Ovary (tissue), 9 donors: ENCODE data around the gene STYK1. TPM values are rescaled to one million over a fixed set of nuclear protein-coding genes. Genes with fewer than 3 reads are reported as not detected.

Experiments used
- DNase-seq, 5 donors: peaks; one replicate each; pipeline ENCODE4 v3.0.0-alpha.2; 2019 to 2020
- H3K27ac ChIP-seq, 2 donors: fragments of 200-600 bp; one replicate each; pipeline versions ENCODE4 v1.5.1 to v1.8.0; 2019 to 2022
- H3K27me3 ChIP-seq: fragments of 200-600 bp; one replicate; pipeline ENCODE4 v1.8.0; 2022
- H3K36me3 ChIP-seq: fragments of 200-600 bp; sonication (generic); one replicate; pipeline ENCODE4 v1.5.1; 2019
- H3K4me1 ChIP-seq: one replicate; pipeline ENCODE4 v1.8.1; 2013; ENCODE audit warnings: mild to moderate bottlenecking, moderate library complexity; ENCODE audit not compliant: insufficient read depth
- H3K4me3 ChIP-seq: fragments of 200-600 bp; sonication (generic); one replicate; pipeline ENCODE4 v1.5.1; 2017
- H3K9me3 ChIP-seq, 2 donors: fragments of 200-600 bp in 1 of 2; sonication (generic) in 1 of 2; one replicate each; pipeline versions ENCODE4 v1.5.1 to v1.8.1; 2013 to 2019; ENCODE audit warnings: mild to moderate bottlenecking in 1 of 2, moderate library complexity in 1 of 2
- CTCF ChIP-seq, 3 donors: fragments of 450-650 bp in 2 of 3; fragments of 200-600 bp in 1 of 3; IDR thresholded peaks; one replicate each; pipeline versions ENCODE4 v1.5.1 to v1.8.0; 2016 to 2022; ENCODE audit warnings: antibody characterized with exemption in 3 of 3, mild to moderate bottlenecking in 1 of 3
- EP300 ChIP-seq: sonication (generic); formaldehyde crosslinking; IDR thresholded peaks from one replicate; pipeline ENCODE4 v1.6.1; 2017; ENCODE audit warnings: antibody characterized with exemption
- POLR2A ChIP-seq: fragments of 450-650 bp; IDR thresholded peaks from one replicate; pipeline ENCODE4 v1.6.1; 2017; ENCODE audit warnings: antibody characterized with exemption, mild to moderate bottlenecking, moderate library complexity
- WGBS, 3 donors: extraction: QIAGEN DNeasy Blood & Tissue Kit in 1 of 3; methylation state at CpG; one replicate each; pipeline versions ENCODE4 v1.1.5 to v1.1.7; 2013 to 2017; 5-methylcytosine and 5-hydroxymethylcytosine counted together
- intact Hi-C, 4 donors: fragments of 100-400 bp; cut with DNase I; formaldehyde crosslinking; loops; one replicate each; pipeline versions ENCODE4 v1.11.0 to v1.15.1; 2022 to 2023
- polyA plus RNA-seq, 2 donors: library from polyadenylated mRNA; stranded (reverse); fragments of 200-250 nt in 1 of 2; fragments of 350-450 nt in 1 of 2; fragmentation: Illumina TruSeq in 1 of 2; extraction: RNeasy Lipid Tissue Mini Kit (QIAGEN cat#74804) in 1 of 2; gene quantifications; one replicate each; pipeline ENCODE4 v1.2.3, GENCODE V29; 2013 to 2014
- total RNA-seq, 7 donors: library from RNA; depleted of rRNA in 2 of 7; stranded (reverse); fragments of >200 nt in 2 of 7; fragmentation: NEBNext Ultra II Directional in 3 of 7; extraction: Animal tissue kit (Norgen Biotek cat#: 25700) in 3 of 7; gene quantifications; one replicate each; pipeline versions ENCODE4 v1.1.0 to v1.2.4, GENCODE V29; 2016 to 2023
- donor health status: DM: no; HTN: no; CAD: no; lungs with moderate emphysema.
- donor health status: DM: no; HTN: no; CAD: no.
- donor health status: Bipolar disorder and iron deficiency.
- donor health status: DM: yes; HTN: yes; CAD: no.
- donor health status: DM: no; HTN: no; CAD: no.
- donor health status: DM: yes; HTN: yes; CAD: no.

STYK1 gene
- total and polyA plus RNA-seq, 9 donors: 0.07 to 1.3 (median 0.33) TPM; not detected in 2

GRCh38 chr12:10717410-10717809 lies 43.6 kb upstream of the STYK1 start:
- peaks cover 12% of the 10 kb centered on the region for H3K4me1 ChIP-seq

GRCh38 chr12:10716704-10717315 lies 43.0 kb upstream of the STYK1 start:
- Histone ChIP-seq H3K4me3 (no peak overlapping the region), H3K36me3 (no peaks in the 10 kb centered on the region), H3K27ac (peak overlapping the region in 1 of 2 donors; percentile 62), H3K27me3 (no peaks in the 10 kb centered on the region), H3K4me1 (peaks cover 12% of the 10 kb centered on the region), H3K9me3 (no peaks in the 10 kb centered on the region)
- peak; percentile 78 to 88 (median 79) for DNase-seq
- intact Hi-C loops: no loop called here
- WGBS, 3 donors: 1 to 3% (median 2%) methylated on average over 6 of the region's 6 CpGs
- no peak for TF ChIP-seq CTCF (IDR thresholded peaks at IDR 0.05)
- TF ChIP-seq EP300: no peak
- peak; percentile 18 for TF ChIP-seq POLR2A

More at GRCh38 chr12:10717410-10717809, 43.6 kb upstream of the STYK1 start:
- Histone ChIP-seq H3K27me3 (no peaks in the 10 kb centered on the region), H3K36me3 (no peaks in the 10 kb centered on the region), H3K27ac (peak overlapping the region in 1 of 2 donors; percentile 62), H3K9me3 (no peaks in the 10 kb centered on the region), H3K4me3 (no peak overlapping the region)
- 4 to 15% (median 5%) methylated on average over 2 of the region's 2 CpGs for WGBS, 3 donors
- no peak for DNase-seq
- intact Hi-C loops: no loop called here
- TF ChIP-seq EP300 (no peak), POLR2A (no peak), CTCF (IDR thresholded peaks at IDR 0.05) (no peak)

- no peak for DNase-seq
- no peaks in the 10 kb centered on the region for H3K9me3 ChIP-seq
- H3K27me3 ChIP-seq: no peaks in the 10 kb centered on the region
- WGBS, 3 donors: 16 to 24% (median 24%) methylated on average over 4 of the region's 4 CpGs
- no peak overlapping the region for H3K4me3 ChIP-seq
- TF ChIP-seq EP300: no peak
- TF ChIP-seq POLR2A: no peak
- TF ChIP-seq CTCF (IDR thresholded peaks at IDR 0.05): no peak
- peak overlapping the region in 1 of 2 donors; percentile 62 for H3K27ac ChIP-seq
- intact Hi-C loops: no loop called here
- peaks cover 12% of the 10 kb centered on the region for H3K4me1 ChIP-seq
- no peaks in the 10 kb centered on the region for H3K36me3 ChIP-seq
These were observed 42.4 kb upstream of the STYK1 start for GRCh38 chr12:10716277-10716676.

- WGBS, 3 donors: 95 to 96% (median 96%) methylated on average over 6 of the region's 6 CpGs
- Histone ChIP-seq H3K4me3 (no peak overlapping the region), H3K36me3 (no peaks in the 10 kb centered on the region), H3K9me3 (no peaks in the 10 kb centered on the region), H3K4me1 (peaks cover 10% of the 10 kb centered on the region), H3K27me3 (no peaks in the 10 kb centered on the region), H3K27ac (no peak overlapping the region)
- intact Hi-C loops: no loop called here
- no peak for TF ChIP-seq EP300
- no peak for TF ChIP-seq POLR2A
- TF ChIP-seq CTCF (IDR thresholded peaks at IDR 0.05): no peak
- DNase-seq: no peak
These were observed 41.6 kb upstream of the STYK1 start for GRCh38 chr12:10715491-10715890.
